HG03045 (cell line): ENCODE measurements around the gene ICAM3.
"Not testable (repeated sequence)": the region's sequence is repeated elsewhere in the genome, so short reads cannot be mapped to it uniquely, and the experiment has no call there.

Source experiments
- ATAC-seq: cut with Tn5 transposase; IDR thresholded peaks from one replicate; pipeline ENCODE4 v1.9.1; 2021; ENCODE audit warnings: mild to moderate bottlenecking, moderate library complexity; ENCODE audit not compliant: unreplicated experiment

The ICAM3 gene, protein sequence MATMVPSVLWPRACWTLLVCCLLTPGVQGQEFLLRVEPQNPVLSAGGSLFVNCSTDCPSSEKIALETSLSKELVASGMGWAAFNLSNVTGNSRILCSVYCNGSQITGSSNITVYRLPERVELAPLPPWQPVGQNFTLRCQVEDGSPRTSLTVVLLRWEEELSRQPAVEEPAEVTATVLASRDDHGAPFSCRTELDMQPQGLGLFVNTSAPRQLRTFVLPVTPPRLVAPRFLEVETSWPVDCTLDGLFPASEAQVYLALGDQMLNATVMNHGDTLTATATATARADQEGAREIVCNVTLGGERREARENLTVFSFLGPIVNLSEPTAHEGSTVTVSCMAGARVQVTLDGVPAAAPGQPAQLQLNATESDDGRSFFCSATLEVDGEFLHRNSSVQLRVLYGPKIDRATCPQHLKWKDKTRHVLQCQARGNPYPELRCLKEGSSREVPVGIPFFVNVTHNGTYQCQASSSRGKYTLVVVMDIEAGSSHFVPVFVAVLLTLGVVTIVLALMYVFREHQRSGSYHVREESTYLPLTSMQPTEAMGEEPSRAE

GRCh38 chr19:10339380-10339960 is at the start of gene ICAM3:
Gene ICAM3, minus strand, starts transcription at chr19:10339624. Its CDS starts 10 bp downstream, at chr19:10339614.
- peak; percentile 47 for ATAC-seq

GRCh38 chr19:10388957-10389356 is 49.5 kb upstream of the ICAM3 start:
- ATAC-seq = no peak

- no peak for ATAC-seq
These were observed 45.2 kb upstream of the ICAM3 start for GRCh38 chr19:10384580-10384979.

DNA sequence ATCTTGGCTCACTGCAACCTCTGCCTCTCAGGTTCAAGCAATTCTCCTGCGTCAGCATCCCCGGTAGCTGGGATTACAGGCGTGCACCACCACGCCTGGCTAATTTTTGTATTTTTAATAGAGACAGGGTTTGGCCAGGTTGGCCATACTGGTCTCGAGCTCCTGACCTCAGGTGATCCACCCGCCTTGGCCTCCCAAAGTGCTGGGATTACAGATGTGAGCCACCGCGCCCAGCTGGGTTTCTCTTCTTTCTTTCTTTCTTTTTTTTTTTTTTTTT is 43.7 kb upstream of the ICAM3 start:
- ATAC-seq = not testable (repeated sequence)

GRCh38 chr19:10380313-10381102 is 41.1 kb upstream of the ICAM3 start, which contains the start of gene TYK2:
Gene TYK2, minus strand, starts transcription at chr19:10380572. Its CDS starts 2,166 bp downstream, at chr19:10378406.
- peak; percentile 96 for ATAC-seq

DNA sequence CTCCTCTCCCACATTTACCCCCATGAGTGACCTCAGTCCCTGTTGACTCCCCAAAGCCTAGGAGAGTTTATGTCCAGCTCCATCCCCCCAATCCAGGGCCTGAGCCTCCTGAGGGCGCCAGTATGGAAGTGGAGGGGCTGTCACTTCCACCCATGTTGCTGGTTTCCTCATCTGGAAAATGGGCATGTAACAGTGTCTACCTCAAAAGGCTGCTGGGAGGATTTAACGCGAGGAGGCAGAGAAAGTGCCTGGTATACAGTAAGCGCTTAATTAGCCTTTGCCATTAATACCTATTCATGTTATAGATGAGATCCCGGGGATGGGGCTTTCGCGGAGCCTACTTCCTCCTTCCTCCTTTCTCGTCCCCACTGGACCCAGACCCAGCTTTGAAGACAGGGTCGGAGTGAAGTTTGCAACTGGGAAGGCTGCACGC is 40.5 kb upstream of the ICAM3 start:
- ATAC-seq = no peak

DNA sequence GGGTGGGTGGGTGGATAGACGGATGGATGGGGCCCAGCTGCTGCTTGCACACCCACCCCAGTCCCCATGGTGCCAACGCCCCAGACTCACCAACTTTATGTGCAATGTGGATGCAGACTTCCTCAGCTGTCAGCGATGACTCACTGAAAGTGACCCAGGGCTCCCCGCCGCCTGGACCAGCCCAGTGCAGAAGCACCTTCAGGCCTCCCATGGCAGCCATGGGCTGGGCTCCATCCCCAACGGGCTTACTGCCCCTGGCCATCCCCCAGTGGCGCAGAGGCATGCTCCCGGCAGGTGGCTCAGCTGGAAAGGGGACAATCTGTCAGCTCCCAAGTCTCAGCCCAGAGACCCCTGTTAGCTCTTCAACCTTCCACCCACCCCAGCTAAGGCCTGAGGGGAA is 38.7 kb upstream of the ICAM3 start:
- no peak for ATAC-seq

GRCh38 chr19:10377140-10377640 is 37.8 kb upstream of the ICAM3 start:
- ATAC-seq = not testable (repeated sequence)

- no peak for ATAC-seq
These were observed 35.5 kb upstream of the ICAM3 start for GRCh38 chr19:10374931-10375330.

DNA sequence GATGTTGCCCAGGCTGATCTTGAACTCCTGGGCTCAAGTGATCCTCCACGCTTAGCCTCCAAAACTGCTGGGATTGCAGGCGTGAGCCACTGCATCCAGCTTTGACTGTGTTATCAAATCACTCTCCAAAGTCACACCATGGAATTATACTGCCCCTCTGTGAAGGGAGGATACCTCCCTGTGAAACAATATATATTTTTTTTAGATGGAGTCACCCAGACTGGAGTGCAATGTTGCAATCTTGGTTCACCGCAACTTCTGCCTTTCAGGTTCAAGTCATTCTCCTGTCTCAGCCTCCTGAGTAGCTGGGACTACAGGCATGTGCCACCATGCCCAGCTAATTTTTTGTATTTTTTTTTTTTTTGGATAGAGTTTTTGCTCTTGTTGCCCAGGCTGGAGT is 33.3 kb upstream of the ICAM3 start:
- ATAC-seq = no peak

DNA sequence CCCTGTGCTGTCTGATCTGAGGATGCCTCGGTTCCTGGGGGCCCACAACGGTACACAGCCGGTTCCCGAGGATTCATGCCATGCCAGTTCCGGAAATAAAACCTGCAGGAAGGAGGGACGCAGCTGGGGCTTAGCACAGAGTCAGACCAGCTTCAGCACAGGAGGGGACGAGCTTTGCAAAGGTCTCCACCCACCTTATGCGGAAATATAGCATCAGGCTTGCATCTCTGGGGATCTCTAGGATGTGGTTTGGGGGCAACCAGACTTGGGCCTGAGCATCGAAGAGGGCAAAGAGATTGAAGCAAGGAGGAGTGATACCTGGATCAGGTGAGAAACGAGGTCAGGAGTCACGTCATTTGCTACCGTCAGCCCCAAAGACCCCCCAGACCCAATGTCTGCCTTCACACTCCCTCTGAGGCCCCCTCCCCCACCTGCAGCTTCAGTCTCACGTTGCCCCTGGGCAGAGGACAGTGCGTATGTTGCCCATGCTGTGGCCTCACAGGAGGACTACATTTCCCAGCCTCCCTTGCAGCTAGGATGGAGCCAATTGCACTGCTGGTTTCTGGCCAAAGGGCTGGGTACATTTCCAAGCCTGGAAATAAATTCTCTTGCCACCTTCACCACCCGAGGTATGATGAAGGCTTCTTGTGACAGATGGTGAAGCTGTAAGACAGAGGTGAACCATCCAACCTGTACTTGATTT is 28.8 kb upstream of the ICAM3 start:
- no peak for ATAC-seq

DNA sequence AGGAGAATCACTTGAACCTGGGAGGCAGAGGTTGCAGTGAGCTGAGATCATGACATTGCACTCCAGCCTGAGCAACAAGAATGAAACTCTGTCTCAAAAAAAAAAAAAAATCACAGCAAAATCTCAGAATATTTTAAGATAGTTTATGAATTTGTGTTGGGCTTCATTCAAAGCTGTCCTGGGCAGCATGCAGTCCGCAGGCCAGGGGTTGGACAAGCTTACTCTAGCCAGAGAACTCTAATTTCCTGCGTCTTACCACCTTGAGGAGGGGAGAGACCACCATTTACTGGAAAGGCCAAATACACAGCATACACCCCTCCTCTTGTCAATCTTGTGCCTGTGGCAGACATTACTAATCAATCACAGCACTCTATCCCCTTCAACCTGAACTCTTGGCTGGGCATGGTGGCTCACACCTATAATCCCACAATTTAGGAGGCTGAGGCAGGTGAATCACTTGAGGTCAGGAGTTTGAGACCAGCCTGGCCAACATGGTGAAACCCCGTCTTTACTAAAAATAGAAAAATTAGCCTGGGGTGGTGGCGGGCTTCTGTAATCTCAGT is 27.6 kb upstream of the ICAM3 start:
- not testable (repeated sequence) for ATAC-seq

DNA sequence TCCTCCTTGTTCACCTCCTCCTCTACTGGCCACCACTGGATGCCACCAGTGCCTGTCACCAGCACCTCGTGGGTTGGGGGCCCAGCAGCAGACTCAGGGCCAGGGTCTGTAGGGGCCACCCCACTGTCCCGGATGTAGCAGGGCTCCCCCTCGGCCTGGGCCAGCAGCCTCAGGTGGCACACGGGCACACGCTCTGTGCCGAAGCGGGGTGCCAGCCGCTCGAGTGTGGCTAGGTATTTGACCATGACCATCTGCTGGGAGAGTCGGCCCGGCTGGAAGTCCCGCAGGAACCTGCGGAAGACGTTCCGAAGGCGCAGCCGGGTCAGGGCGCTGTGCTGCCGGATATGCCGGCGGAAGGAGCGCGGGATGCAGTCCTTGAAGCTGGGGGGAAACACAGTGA is 26.1 kb upstream of the ICAM3 start:
- no peak for ATAC-seq

DNA sequence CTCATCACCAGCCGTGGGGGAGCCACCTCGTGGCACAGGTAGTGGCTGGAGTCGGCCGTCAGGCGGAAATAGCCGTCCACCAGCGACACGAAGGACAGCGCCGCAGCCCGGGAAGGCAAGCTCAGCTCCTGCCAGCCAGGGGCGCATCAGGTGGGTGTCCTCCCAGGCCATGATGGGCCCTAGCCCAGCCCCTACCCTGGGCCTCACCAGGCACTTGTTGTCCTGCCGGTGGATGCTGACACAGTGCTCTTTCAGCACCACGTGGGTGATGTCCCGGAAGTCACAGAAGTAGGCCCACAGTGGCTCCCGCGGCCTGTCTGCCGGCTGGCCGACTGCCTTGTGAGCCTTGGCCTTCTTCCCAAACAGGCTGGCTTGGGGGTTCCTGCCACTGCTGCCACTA is 25.2 kb upstream of the ICAM3 start:
- ATAC-seq = no peak

DNA sequence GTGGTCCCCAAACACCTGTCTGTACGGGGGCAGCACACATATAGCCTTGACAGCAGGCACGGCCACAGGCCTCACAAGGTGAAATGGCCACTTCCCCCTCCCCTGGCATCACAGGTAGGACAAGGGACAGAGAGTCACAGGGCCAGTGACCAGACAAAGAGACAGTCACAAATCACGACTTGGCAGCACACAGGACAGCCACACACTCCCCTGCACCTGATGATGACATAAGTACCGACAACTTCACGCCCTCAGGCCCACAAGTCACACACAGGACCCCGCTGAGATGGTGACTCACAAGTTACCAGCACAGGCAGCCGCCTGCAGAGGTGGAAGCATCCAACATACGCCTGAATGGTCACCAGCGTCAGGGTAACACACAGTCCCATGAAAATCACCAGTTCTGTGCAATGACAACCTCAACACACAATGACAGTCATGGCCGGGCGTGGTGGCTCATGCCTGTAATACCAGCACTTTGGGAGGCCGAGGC is 24.4 kb upstream of the ICAM3 start:
- no peak for ATAC-seq

GRCh38 chr19:10362259-10362658 is 22.8 kb upstream of the ICAM3 start:
- ATAC-seq = no peak

- ATAC-seq = no peak
These were observed 22.2 kb upstream of the ICAM3 start for GRCh38 chr19:10361569-10362011.

- ATAC-seq = no peak
These were observed 17.0 kb upstream of the ICAM3 start for GRCh38 chr19:10356431-10356830.

DNA sequence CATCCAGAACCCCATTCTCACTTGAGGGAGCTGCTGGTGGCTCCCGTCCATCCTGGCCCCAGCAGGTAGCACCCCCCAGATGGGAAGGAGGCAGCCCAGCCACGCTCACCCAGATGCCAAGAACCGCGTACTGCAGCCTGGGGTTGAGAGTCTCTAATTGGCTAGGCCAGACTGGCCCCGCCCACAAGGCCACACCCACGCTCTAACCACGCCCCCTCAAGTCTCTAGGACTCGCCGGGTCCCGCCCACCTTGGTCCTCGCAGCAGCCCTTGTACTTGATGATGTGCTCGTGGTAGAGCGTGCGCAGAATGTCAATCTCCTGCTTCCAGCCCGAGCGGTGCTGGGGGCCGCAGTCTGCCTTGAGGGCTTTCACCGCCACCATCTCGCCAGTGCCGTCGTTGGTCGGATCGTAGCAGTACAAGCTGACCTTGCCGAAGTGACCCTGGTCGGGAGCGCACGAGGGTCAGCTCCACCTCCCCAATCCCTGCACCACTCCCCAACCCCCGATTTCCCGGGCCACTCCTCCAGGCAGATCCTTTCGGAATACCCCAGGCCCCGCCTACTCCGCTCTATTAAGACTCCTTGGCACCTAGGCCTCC is 14.5 kb upstream of the ICAM3 start:
- ATAC-seq = no peak
